ENCODE measurements around the gene HOXB13.

HOXB13 gene

DNA sequence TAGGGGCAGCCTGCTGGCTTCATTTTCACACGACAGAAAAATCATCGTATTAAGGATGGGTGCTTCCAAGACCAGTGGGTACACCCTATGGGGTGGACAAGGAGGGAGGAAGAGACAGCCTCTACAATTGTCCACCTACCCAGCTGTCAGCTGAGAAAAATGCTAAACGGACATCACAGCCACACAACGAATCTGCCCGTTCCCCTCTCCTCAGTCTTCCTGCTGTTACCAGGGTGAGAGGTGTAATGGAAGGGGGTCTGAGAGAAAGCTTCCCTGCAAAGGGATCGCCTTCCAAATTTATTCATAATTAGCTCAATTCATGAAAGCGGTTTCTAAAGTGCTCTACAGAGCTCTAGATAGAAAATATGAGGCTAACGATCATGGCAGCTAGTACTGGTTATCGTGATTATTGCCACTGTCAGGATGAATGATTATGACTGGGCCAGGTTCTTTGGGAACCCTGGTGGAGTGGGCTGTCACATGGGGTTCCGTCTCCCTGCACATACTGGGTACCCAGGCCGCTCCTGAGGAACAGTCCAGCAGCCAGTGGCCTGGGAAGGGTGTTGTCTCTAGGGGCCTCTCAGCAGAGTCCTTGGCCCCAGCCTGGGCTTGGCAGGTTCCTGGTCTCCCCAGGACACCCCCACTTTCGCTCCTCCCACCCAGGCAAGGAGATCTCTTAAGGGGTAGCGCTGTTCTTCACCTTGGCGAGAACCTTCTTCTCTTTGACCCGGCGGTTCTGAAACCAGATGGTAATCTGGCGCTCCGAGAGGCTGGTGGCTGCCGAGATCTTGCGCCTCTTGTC is 2.2 kb downstream of the HOXB13 start:
- no peaks in the 10 kb centered on the region for H3K9me3 ChIP-seq (ENCODE audit: control insufficient read depth, low read length)
- peaks cover 92% of the 10 kb centered on the region for H3K27me3 ChIP-seq (replicated peaks; ENCODE audit: control insufficient read depth, insufficient read depth, low read length, poor library complexity, severe bottlenecking)
- no peak overlapping the region for H3K27ac ChIP-seq (ENCODE audit: insufficient read depth, low read length, poor library complexity, severe bottlenecking)
- no peak for DNase-seq
- peaks cover 32% of the 10 kb centered on the region for H3K4me1 ChIP-seq (ENCODE audit: control insufficient read depth, insufficient read depth, low read length, poor library complexity, severe bottlenecking)
- H3K4me3 ChIP-seq (ENCODE audit: insufficient read depth, low read depth, low read length, poor library complexity, severe bottlenecking) = no peak overlapping the region
- H3K36me3 ChIP-seq (ENCODE audit: control insufficient read depth, insufficient read depth, low read length) = no peaks in the 10 kb centered on the region

DNA sequence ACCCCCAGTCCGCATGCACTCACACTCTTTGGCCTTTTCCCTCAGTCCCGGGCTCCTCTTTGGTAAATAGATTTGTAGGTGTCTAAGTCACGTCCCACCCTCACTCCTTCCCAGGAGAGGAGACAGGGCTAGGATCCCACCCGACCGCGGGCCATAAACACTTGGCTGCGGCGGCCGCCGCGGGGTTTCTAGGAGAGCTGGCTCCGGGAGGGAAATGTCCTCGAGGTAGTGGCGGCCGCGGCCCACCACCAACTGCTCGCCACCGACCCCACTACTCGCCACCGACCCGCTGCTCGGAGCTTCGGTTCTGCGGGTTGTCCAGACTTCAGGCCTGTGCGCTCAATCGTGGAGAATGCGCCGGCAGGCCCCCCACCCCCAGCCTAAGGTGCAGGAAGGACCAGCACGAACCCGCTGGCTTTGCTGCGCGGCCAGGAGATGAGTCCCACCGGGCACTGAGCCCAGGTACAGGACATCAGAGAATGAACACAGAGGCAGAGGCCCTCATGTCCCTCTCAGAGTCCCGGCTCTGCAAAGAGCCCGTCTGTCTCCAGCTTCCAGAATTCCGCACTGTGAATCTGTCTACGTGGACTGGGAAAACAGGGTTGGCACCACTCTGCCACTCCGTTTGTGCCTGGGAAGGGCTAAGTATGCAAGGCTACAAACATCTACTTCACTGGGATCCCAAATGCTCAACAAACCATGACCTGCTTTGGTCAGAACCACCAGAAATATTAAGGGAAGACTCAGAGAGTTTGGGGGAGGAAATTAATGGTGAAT is 3.1 kb downstream of the HOXB13 start:
- no peak overlapping the region for H3K27ac ChIP-seq (ENCODE audit: insufficient read depth, low read length, poor library complexity, severe bottlenecking)
- H3K36me3 ChIP-seq (ENCODE audit: control insufficient read depth, insufficient read depth, low read length) = no peaks in the 10 kb centered on the region
- peaks cover 93% of the 10 kb centered on the region for H3K27me3 ChIP-seq (replicated peaks; ENCODE audit: control insufficient read depth, insufficient read depth, low read length, poor library complexity, severe bottlenecking)
- H3K9me3 ChIP-seq (ENCODE audit: control insufficient read depth, low read length) = no peaks in the 10 kb centered on the region
- no peak for DNase-seq
- H3K4me1 ChIP-seq (ENCODE audit: control insufficient read depth, insufficient read depth, low read length, poor library complexity, severe bottlenecking) = peaks cover 32% of the 10 kb centered on the region
- no peak overlapping the region for H3K4me3 ChIP-seq (ENCODE audit: insufficient read depth, low read depth, low read length, poor library complexity, severe bottlenecking)

DNA sequence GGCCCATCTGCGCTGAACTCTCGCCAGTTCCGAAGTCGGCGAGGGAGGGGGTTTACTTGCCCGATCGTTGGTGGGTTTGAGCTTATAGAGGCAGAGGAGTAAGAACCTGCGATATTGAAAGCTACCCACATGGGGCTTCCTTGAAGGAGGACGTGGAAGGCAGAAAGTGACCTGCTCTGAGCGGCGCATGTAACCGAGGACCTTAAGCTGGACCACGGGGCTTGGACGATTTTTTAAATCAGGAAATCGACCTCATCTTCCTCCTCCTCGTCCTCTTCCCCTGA is 3.6 kb downstream of the HOXB13 start:
- no peaks in the 10 kb centered on the region for H3K9me3 ChIP-seq (ENCODE audit: control insufficient read depth, low read length)
- H3K27ac ChIP-seq (ENCODE audit: insufficient read depth, low read length, poor library complexity, severe bottlenecking) = no peak overlapping the region
- no peak overlapping the region for H3K4me3 ChIP-seq (ENCODE audit: insufficient read depth, low read depth, low read length, poor library complexity, severe bottlenecking)
- peaks cover 32% of the 10 kb centered on the region for H3K4me1 ChIP-seq (ENCODE audit: control insufficient read depth, insufficient read depth, low read length, poor library complexity, severe bottlenecking)
- peaks cover 92% of the 10 kb centered on the region for H3K27me3 ChIP-seq (replicated peaks; ENCODE audit: control insufficient read depth, insufficient read depth, low read length, poor library complexity, severe bottlenecking)
- no peaks in the 10 kb centered on the region for H3K36me3 ChIP-seq (ENCODE audit: control insufficient read depth, insufficient read depth, low read length)
- DNase-seq = no peak

DNA sequence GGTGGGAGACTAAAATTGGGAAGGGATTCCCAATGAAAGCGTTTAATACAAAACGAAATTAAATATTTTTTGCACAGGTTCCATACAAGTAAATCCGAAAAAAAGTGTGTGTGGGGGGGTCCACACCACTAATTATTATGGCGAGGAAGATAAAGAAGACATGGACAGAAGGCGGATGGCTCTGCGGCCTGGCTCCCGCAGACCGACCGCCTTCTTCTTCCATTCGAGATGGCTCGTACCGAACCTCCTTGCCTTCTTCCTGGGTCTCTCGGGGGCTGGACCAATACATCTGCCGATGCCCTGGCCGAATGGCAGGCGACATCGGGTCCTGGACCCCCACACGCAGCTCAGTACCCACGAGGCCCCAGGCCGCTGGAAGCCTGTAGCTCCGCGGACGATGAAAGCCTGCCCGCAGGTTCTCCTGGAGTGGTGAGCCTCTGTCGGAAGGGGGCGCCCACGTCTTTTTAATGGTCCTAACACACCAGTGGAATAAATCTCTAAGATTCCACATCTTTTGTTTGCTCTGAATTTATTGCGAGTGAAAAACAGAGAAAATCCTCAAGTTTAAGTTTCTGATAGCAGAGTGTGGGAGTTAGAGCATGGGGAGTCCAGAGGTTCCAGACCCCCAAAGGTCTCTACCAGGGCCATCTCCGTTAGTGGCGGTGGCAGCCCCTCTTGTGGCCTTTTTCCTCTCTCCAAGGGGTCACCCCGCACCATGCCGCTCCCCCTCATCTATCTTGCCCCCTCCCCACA is 4.1 kb downstream of the HOXB13 start:
- DNase-seq = peak; percentile 40 to 63 (median 52)
- Histone ChIP-seq H3K4me1 (ENCODE audit: control insufficient read depth, insufficient read depth, low read length, poor library complexity, severe bottlenecking) (peaks cover 35% of the 10 kb centered on the region), H3K27me3 (replicated peaks; ENCODE audit: control insufficient read depth, insufficient read depth, low read length, poor library complexity, severe bottlenecking) (peaks cover 92% of the 10 kb centered on the region), H3K36me3 (ENCODE audit: control insufficient read depth, insufficient read depth, low read length) (no peaks in the 10 kb centered on the region), H3K4me3 (ENCODE audit: insufficient read depth, low read depth, low read length, poor library complexity, severe bottlenecking) (no peak overlapping the region), H3K27ac (ENCODE audit: insufficient read depth, low read length, poor library complexity, severe bottlenecking) (no peak overlapping the region), H3K9me3 (ENCODE audit: control insufficient read depth, low read length) (no peaks in the 10 kb centered on the region)

DNA sequence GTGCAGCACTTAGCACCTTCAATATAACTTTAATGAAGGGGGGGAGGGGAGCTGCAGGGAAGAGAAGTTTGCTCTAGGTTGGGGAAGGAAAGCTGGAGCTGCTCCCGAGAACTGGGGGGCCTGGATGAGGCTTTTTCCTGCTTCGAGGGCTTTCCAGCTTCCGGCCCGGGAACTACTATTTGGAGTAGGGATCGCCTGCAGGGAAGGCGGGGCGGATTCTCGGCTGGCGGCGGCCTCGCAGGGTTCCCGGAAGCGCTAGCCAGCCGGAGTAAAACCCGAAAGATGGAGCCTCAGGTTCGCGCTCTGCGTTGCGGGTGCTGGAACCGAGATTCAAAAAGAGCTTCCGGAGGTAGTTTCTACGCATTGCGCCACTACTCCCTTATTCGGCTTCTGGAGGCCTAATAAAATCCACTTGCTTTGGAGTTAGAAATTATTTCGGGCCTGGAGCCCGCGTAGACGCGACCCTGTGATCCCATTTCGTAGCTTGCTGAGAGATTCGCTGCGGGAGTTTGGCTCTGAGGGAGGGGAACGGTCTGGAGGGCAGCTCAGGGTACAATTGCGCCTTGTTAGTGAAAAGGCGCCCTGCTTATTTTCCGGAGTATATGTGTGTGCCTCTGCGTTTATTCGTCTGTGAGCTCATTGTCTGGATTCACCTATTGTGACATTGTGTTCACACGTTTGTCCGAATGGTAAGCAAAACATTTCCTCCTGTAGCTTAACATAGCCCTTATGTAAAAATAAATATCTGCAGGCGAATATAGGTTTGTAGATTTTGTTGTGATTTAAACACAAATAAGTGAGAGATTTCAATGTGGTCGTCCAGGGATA is 4.9 kb downstream of the HOXB13 start:
- no peak overlapping the region for H3K27ac ChIP-seq (ENCODE audit: insufficient read depth, low read length, poor library complexity, severe bottlenecking)
- no peaks in the 10 kb centered on the region for H3K9me3 ChIP-seq (ENCODE audit: control insufficient read depth, low read length)
- peaks cover 43% of the 10 kb centered on the region for H3K4me1 ChIP-seq (ENCODE audit: control insufficient read depth, insufficient read depth, low read length, poor library complexity, severe bottlenecking)
- peaks cover 92% of the 10 kb centered on the region for H3K27me3 ChIP-seq (replicated peaks; ENCODE audit: control insufficient read depth, insufficient read depth, low read length, poor library complexity, severe bottlenecking)
- H3K4me3 ChIP-seq (ENCODE audit: insufficient read depth, low read depth, low read length, poor library complexity, severe bottlenecking) = no peak overlapping the region
- no peak for DNase-seq
- H3K36me3 ChIP-seq (ENCODE audit: control insufficient read depth, insufficient read depth, low read length) = no peaks in the 10 kb centered on the region

DNA sequence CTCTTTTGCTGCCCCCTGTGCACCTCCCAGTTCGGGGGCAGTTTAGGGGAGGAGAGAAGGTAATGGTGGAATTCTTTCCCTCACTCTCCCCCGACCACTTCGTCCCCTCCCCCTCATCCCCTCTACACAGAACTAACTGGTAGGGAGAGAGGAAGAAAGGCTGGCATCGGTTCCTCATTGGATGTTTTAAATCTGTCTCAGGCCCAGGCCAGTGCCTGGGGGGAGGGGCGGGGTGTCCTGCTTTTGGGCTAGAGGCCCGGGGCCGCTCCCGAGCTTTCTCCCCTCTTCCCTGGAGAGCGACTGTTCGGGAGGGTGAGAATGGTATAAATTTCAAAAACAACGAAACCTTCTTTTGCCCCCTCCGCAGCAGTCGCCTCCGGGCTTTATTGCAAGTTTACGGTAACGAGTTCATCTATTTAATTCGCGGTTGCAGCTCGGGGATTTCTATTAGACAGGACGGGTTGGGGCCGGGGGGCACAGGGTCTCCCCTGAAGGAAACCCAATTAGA is 5.6 kb downstream of the HOXB13 start, which contains the start of gene PRAC2:
PRAC2 (plus strand) TSS at position 271 of the 508 bp plus-strand sequence. CDS start 1,226 bp downstream, outside the sequence.
- no peaks in the 10 kb centered on the region for H3K36me3 ChIP-seq (ENCODE audit: control insufficient read depth, insufficient read depth, low read length)
- H3K4me1 ChIP-seq (ENCODE audit: control insufficient read depth, insufficient read depth, low read length, poor library complexity, severe bottlenecking) = peaks cover 42% of the 10 kb centered on the region
- no peak within 1 kb of the TSS for H3K27ac ChIP-seq (ENCODE audit: insufficient read depth, low read length, poor library complexity, severe bottlenecking)
- no peaks in the 10 kb centered on the region for H3K9me3 ChIP-seq (ENCODE audit: control insufficient read depth, low read length)
- no peak for DNase-seq
- H3K27me3 ChIP-seq (replicated peaks; ENCODE audit: control insufficient read depth, insufficient read depth, low read length, poor library complexity, severe bottlenecking) = peaks cover 92% of the 10 kb centered on the region
- H3K4me3 ChIP-seq (ENCODE audit: insufficient read depth, low read depth, low read length, poor library complexity, severe bottlenecking) = no peak within 1 kb of the TSS

DNA sequence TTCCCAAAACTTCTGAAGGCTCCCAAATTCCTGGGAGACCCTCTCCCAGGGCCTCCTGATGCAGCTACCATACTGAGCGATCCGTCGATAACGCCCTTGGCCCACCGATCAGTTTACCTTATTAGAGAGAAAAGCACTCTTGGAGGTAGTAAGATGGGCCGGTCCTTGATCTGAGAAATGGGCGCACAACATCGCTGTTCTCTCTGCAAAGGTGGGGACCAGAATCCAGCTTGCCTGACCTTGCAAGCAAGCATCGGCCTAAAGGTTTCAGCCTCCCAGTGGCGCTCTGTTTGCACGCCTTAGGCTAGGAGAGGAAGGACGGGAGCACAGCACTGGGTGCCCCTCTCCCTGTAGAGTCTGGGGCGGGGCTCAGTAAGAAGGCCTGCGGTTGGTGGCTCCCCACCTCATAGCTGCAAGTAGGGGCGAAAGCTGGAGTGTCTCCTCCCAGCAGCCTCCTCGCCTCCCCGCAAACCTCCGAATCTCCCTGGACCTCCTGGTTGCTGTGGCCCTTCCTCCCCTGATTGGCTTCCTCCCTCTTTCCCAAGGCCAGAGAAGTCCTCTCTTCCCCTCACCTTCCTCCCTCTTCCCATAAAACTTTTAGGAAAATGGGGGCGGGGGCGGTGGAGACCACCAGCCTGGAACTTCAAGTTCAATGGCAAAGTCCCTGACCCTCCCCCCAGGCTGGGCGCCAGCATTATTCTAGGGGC is 6.2 kb downstream of the HOXB13 start, which contains the start of gene PRAC1:
PRAC1 (minus strand) TSS at position 318 of the 707 bp plus-strand sequence; CDS start at position 192, 126 bp downstream.
- Histone ChIP-seq H3K4me1 (ENCODE audit: control insufficient read depth, insufficient read depth, low read length, poor library complexity, severe bottlenecking) (peaks cover 41% of the 10 kb centered on the region), H3K9me3 (ENCODE audit: control insufficient read depth, low read length) (no peaks in the 10 kb centered on the region), H3K36me3 (ENCODE audit: control insufficient read depth, insufficient read depth, low read length) (no peaks in the 10 kb centered on the region), H3K4me3 (ENCODE audit: insufficient read depth, low read depth, low read length, poor library complexity, severe bottlenecking) (no peak within 1 kb of the TSS), H3K27me3 (replicated peaks; ENCODE audit: control insufficient read depth, insufficient read depth, low read length, poor library complexity, severe bottlenecking) (peaks cover 92% of the 10 kb centered on the region), H3K27ac (ENCODE audit: insufficient read depth, low read length, poor library complexity, severe bottlenecking) (no peak within 1 kb of the TSS)
- DNase-seq = no peak

DNA sequence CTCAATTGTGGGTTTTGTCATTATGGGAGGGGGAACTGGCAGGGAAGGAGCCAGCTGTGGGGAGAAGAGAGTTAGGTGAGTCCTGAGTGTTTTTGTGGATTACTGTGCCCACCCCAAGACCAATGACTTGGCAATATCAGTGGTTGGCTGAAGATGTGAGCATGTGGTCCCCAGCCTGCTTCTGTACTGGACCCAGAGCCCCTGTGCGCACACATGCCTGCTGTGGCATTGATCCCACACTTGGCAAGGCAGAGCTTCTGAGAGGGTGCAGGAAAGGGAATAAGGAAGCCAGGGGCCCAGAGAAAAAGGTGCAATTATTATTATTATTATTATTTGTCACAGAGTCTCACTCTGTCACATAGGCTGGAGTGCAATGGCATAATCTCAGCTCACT is 7.5 kb downstream of the HOXB13 start:
- H3K4me1 ChIP-seq (ENCODE audit: control insufficient read depth, insufficient read depth, low read length, poor library complexity, severe bottlenecking) = peaks cover 42% of the 10 kb centered on the region
- H3K4me3 ChIP-seq (ENCODE audit: insufficient read depth, low read depth, low read length, poor library complexity, severe bottlenecking) = no peak overlapping the region

More for the DNA sequence above, 7.5 kb downstream of the HOXB13 start:
- DNase-seq = no peak
- peaks cover 82% of the 10 kb centered on the region for H3K27me3 ChIP-seq (replicated peaks; ENCODE audit: control insufficient read depth, insufficient read depth, low read length, poor library complexity, severe bottlenecking)
- no peak overlapping the region for H3K27ac ChIP-seq (ENCODE audit: insufficient read depth, low read length, poor library complexity, severe bottlenecking)
- no peaks in the 10 kb centered on the region for H3K9me3 ChIP-seq (ENCODE audit: control insufficient read depth, low read length)
- no peaks in the 10 kb centered on the region for H3K36me3 ChIP-seq (ENCODE audit: control insufficient read depth, insufficient read depth, low read length)

All from effector memory CD4-positive, alpha-beta T cell (primary cell).